Chondrocyte (in vitro differentiated cells): ENCODE data around the gene SERPINB11. TPM values are rescaled to one million over a fixed set of nuclear protein-coding genes. Genes with fewer than 3 reads are reported as not detected.

Experiments
- DNase-seq: peaks from one replicate; pipeline ENCODE4 v3.0.0; 2021; ENCODE audit warnings: mixed read lengths, low spot score
- H3K27ac Mint-ChIP-seq: one replicate; pipeline ENCODE4 v1.8.0; 2021; ENCODE audit warnings: mild to moderate bottlenecking, moderate library complexity, mixed read lengths; ENCODE audit not compliant: unreplicated experiment
- H3K27me3 Mint-ChIP-seq: 2 replicates; pipeline ENCODE4 v1.8.0; 2021; ENCODE audit warnings: low read depth, mixed read lengths
- H3K36me3 Mint-ChIP-seq: 2 replicates; pipeline ENCODE4 v1.8.0; 2021; ENCODE audit warnings: low read depth, mixed read lengths
- H3K4me1 Mint-ChIP-seq: 2 replicates; pipeline ENCODE4 v1.8.0; 2021; ENCODE audit warnings: low read depth, mild to moderate bottlenecking, mixed read lengths
- H3K4me3 Mint-ChIP-seq: one replicate; pipeline ENCODE4 v1.8.0; 2021; ENCODE audit warnings: mild to moderate bottlenecking, moderate library complexity, mixed read lengths; ENCODE audit not compliant: unreplicated experiment
- H3K9me3 Mint-ChIP-seq: 2 replicates; pipeline ENCODE4 v1.8.0; 2021; ENCODE audit warnings: low read depth, mixed read lengths
- total RNA-seq: library from RNA; stranded (reverse); gene quantifications from 3 replicates; pipeline ENCODE4 v1.2.1, GENCODE V29; 2021
- TF ChIP-seq, protein P1 (sequence below): fragments of 200-600 bp; sonication (generic); IDR thresholded peaks from 2 replicates; pipeline ENCODE4 v1.5.0; 2021; ENCODE audit warnings: antibody characterized with exemption, mild to moderate bottlenecking, moderate library complexity

Gene SERPINB11
- total RNA-seq, 1 donor from 2014 or later = not detected

DNA sequence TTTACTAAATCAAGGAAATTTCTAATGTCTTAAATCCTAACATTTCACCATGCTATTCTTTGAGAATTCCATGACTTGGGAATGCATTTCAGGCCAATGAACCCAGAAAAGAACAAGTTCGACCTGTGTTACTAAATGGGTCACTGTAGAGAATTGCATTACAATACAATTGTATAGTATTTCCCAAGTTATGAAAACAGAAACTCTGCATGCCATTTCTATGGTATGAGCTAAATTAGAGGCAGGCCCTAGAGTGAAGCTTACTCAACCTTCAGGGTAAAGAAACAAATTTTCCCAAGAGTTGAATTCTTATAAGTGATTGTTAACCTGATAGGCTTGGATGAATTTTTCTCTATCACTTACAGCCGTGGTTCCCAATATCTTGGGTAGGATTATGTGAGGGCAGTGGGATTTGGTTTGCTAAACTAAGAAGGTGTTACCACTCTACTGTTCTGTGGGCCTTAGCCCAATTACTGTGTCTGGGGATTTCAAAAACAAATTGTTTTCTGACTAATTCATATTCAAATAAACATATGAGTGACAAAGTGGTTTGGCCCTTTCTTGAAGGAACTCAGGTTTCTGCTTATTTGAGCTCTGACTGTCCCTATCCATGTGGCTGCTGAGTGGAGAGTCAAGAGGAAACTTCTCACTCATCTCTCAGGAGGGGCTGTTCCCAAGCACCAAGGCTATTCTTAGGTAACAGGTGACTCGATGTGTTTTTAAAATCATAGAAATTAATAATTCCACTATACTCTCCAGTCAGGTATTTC, 61.3 kb downstream of the SERPINB11 start:
- H3K4me3 Mint-ChIP-seq = no peak overlapping the region
- TF ChIP-seq, protein P1, sequence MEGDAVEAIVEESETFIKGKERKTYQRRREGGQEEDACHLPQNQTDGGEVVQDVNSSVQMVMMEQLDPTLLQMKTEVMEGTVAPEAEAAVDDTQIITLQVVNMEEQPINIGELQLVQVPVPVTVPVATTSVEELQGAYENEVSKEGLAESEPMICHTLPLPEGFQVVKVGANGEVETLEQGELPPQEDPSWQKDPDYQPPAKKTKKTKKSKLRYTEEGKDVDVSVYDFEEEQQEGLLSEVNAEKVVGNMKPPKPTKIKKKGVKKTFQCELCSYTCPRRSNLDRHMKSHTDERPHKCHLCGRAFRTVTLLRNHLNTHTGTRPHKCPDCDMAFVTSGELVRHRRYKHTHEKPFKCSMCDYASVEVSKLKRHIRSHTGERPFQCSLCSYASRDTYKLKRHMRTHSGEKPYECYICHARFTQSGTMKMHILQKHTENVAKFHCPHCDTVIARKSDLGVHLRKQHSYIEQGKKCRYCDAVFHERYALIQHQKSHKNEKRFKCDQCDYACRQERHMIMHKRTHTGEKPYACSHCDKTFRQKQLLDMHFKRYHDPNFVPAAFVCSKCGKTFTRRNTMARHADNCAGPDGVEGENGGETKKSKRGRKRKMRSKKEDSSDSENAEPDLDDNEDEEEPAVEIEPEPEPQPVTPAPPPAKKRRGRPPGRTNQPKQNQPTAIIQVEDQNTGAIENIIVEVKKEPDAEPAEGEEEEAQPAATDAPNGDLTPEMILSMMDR = no peak
- no peak overlapping the region for H3K27ac Mint-ChIP-seq
- no peaks in the 10 kb centered on the region for H3K4me1 Mint-ChIP-seq
- peaks cover 3% of the 10 kb centered on the region for H3K27me3 Mint-ChIP-seq
- peaks cover 7% of the 10 kb centered on the region for H3K36me3 Mint-ChIP-seq
- DNase-seq = no peak
- peaks cover 16% of the 10 kb centered on the region for H3K9me3 Mint-ChIP-seq

GRCh38 chr18:63765837-63766236, 63.1 kb downstream of the SERPINB11 start:
- TF ChIP-seq, protein P1 = no peak
- no peak for DNase-seq
- H3K9me3 Mint-ChIP-seq = peaks cover 5% of the 10 kb centered on the region
- peaks cover 9% of the 10 kb centered on the region for H3K27me3 Mint-ChIP-seq
- no peaks in the 10 kb centered on the region for H3K36me3 Mint-ChIP-seq
- H3K4me1 Mint-ChIP-seq = peaks cover under 1% of the 10 kb centered on the region
- no peak overlapping the region for H3K27ac Mint-ChIP-seq
- no peak overlapping the region for H3K4me3 Mint-ChIP-seq

Other genes starting within 250 kb of the SERPINB11 start
- 0.24 TPM in 1 of 3 replicates, not detected in the others for gene SERPINB5, start 226.0 kb upstream of the SERPINB11 start, total RNA-seq
- gene SERPINB12, start 160.6 kb upstream of the SERPINB11 start, total RNA-seq = not detected in 3 replicates
- not detected in 3 replicates for gene SERPINB13, start 115.6 kb upstream of the SERPINB11 start, total RNA-seq
- gene SERPINB4, start 58.7 kb upstream of the SERPINB11 start, total RNA-seq = not detected in 3 replicates
- not detected in 3 replicates for gene SERPINB3, start 41.1 kb upstream of the SERPINB11 start, total RNA-seq
- gene SERPINB7, start 72.5 kb downstream of the SERPINB11 start, total RNA-seq = not detected in 3 replicates
- not detected in 3 replicates for gene SERPINB2, start 184.7 kb downstream of the SERPINB11 start, total RNA-seq
- not detected in 3 replicates for gene SERPINB10, start 205.0 kb downstream of the SERPINB11 start, total RNA-seq
- not detected in 3 replicates for gene HMSD, start 246.3 kb downstream of the SERPINB11 start, total RNA-seq